ENCODE measurements around the gene ITIH3. TPM values are rescaled to one million over a fixed set of nuclear protein-coding genes. Genes with fewer than 3 reads are reported as not detected.

ITIH3 gene
- total and polyA plus RNA-seq, 2 experiments from 2014 or later = 63.3 to 66.9 TPM

- no peaks in the 10 kb centered on the region for H3K27me3 ChIP-seq
- peak overlapping the region; percentile 2 for H3K27ac ChIP-seq
- no peaks in the 10 kb centered on the region for H3K9me2 ChIP-seq (replicated peaks; ENCODE audit: insufficient read depth)
- H3K36me3 ChIP-seq (replicated peaks; ENCODE audit: insufficient read depth, low read depth) = no peaks in the 10 kb centered on the region
- TF ChIP-seq EZH2 (IDR thresholded peaks at IDR 0.05; ENCODE audit: borderline replicate concordance) = no peak
- no peak for TF ChIP-seq EZH2phosphoT487 (IDR thresholded peaks at IDR 0.05; ENCODE audit: low read depth, severe bottlenecking, unreplicated experiment)
- TF ChIP-seq CTCF (IDR thresholded peaks at IDR 0.05; ENCODE audit: poor library complexity) = no peak
- no peak overlapping the region for H2AFZ ChIP-seq
- H3K4me1 ChIP-seq (ENCODE audit: insufficient read depth) = no peaks in the 10 kb centered on the region
- H3K9me3 ChIP-seq (ENCODE audit: low read depth) = no peaks in the 10 kb centered on the region
- H4K20me1 ChIP-seq (ENCODE audit: insufficient read depth, poor library complexity, severe bottlenecking) = no peaks in the 10 kb centered on the region
- no peak overlapping the region for H3K4me3 ChIP-seq
- no peak overlapping the region for H3K4me2 ChIP-seq
- H3K79me2 ChIP-seq = no peaks in the 10 kb centered on the region
- WGBS (ENCODE audit: low lambda C conversion rate, missing lambda C conversion rate) = 95% methylated on average over 18 of the region's 18 CpGs
- no peak for DNase-seq (ENCODE audit: low spot score)
These were observed 49.8 kb downstream of the ITIH3 start for GRCh38 chr3:52844290-52844975.

GRCh38 chr3:52845157-52845556 lies 50.6 kb downstream of the ITIH3 start:
- Histone ChIP-seq H3K9me3 (ENCODE audit: low read depth) (no peaks in the 10 kb centered on the region), H3K79me2 (no peaks in the 10 kb centered on the region), H3K4me3 (no peak overlapping the region), H3K27me3 (no peaks in the 10 kb centered on the region), H2AFZ (no peak overlapping the region), H3K9me2 (replicated peaks; ENCODE audit: insufficient read depth) (no peaks in the 10 kb centered on the region), H3K36me3 (replicated peaks; ENCODE audit: insufficient read depth, low read depth) (no peaks in the 10 kb centered on the region), H3K27ac (peak overlapping the region; percentile 2), H3K4me2 (no peak overlapping the region), H4K20me1 (ENCODE audit: insufficient read depth, poor library complexity, severe bottlenecking) (no peaks in the 10 kb centered on the region), H3K4me1 (ENCODE audit: insufficient read depth) (no peaks in the 10 kb centered on the region)
- 43% methylated on average over 6 of the region's 6 CpGs for WGBS (ENCODE audit: low lambda C conversion rate, missing lambda C conversion rate)
- peak; percentile 59 for DNase-seq (ENCODE audit: low spot score)
- TF ChIP-seq EZH2phosphoT487 (IDR thresholded peaks at IDR 0.05; ENCODE audit: low read depth, severe bottlenecking, unreplicated experiment) (no peak), EZH2 (IDR thresholded peaks at IDR 0.05; ENCODE audit: borderline replicate concordance) (no peak), CTCF (IDR thresholded peaks at IDR 0.05; ENCODE audit: poor library complexity) (no peak)

GRCh38 chr3:52845691-52846431 lies 51.3 kb downstream of the ITIH3 start:
- no peaks in the 10 kb centered on the region for H3K9me2 ChIP-seq (replicated peaks; ENCODE audit: insufficient read depth)
- no peak overlapping the region for H3K4me3 ChIP-seq
- no peak overlapping the region for H3K27ac ChIP-seq
- no peak overlapping the region for H2AFZ ChIP-seq
- H3K9me3 ChIP-seq (ENCODE audit: low read depth) = no peaks in the 10 kb centered on the region
- no peaks in the 10 kb centered on the region for H4K20me1 ChIP-seq (ENCODE audit: insufficient read depth, poor library complexity, severe bottlenecking)
- TF ChIP-seq EZH2phosphoT487 (IDR thresholded peaks at IDR 0.05; ENCODE audit: low read depth, severe bottlenecking, unreplicated experiment) = no peak
- peak; percentile 38 for TF ChIP-seq CTCF (IDR thresholded peaks at IDR 0.05; ENCODE audit: poor library complexity)
- no peaks in the 10 kb centered on the region for H3K79me2 ChIP-seq
- H3K36me3 ChIP-seq (replicated peaks; ENCODE audit: insufficient read depth, low read depth) = no peaks in the 10 kb centered on the region
- H3K4me2 ChIP-seq = no peak overlapping the region
- WGBS (ENCODE audit: low lambda C conversion rate, missing lambda C conversion rate) = 84% methylated on average over 6 of the region's 7 CpGs
- no peaks in the 10 kb centered on the region for H3K27me3 ChIP-seq
- DNase-seq (ENCODE audit: low spot score) = no peak
- H3K4me1 ChIP-seq (ENCODE audit: insufficient read depth) = no peaks in the 10 kb centered on the region
